SK-N-SH (cell line): ENCODE data around the gene CTSF. TPM values are rescaled to one million over a fixed set of nuclear protein-coding genes. Genes with fewer than 3 reads are reported as not detected.

Source experiments
- CTCF ChIA-PET: fragments of 300-600, 350-600 bp; formaldehyde crosslinking; extraction: SDS; loops from one replicate; lab custom pipeline; 2021; lab: Yijun Ruan, JAX
- POLR2A ChIA-PET: fragments of 350-600 bp; sonication (Branson Sonifier 250); formaldehyde crosslinking; extraction: SDS; loops from one replicate; lab custom pipeline; 2020; ENCODE audit warnings: antibody characterized with exemption, inconsistent platforms; lab: Yijun Ruan, JAX
- DNase-seq: peaks from one replicate; pipeline ENCODE4 v3.0.0; 2012
- H2AFZ ChIP-seq: fragments of 200-600 bp; sonication (generic); 2 replicates; pipeline ENCODE4 v1.8.1; 2016; ENCODE audit warnings: antibody characterized with exemption, mild to moderate bottlenecking, low read depth
- H3F3A ChIP-seq: fragments of 200-600 bp; sonication (generic); replicated peaks from 2 replicates; pipeline ENCODE3; 2016; ENCODE audit warnings: antibody characterized with exemption, mild to moderate bottlenecking; ENCODE audit not compliant: insufficient read depth
- H3K27ac ChIP-seq, 2 experiments: fragments of 200-500 bp in 1 of 2; fragments of 200-600 bp in 1 of 2; sonication (Bioruptor generic) in 1 of 2; sonication (generic), shearing (Covaris generic) in 1 of 2; 2 replicates each; pipeline versions ENCODE4 v1.5.1 to v1.6.1; 2014 to 2016; ENCODE audit warnings: low read depth in 2 of 2, inconsistent platforms in 1 of 2, low read length in 1 of 2, mild to moderate bottlenecking in 1 of 2, mixed read lengths in 1 of 2
- H3K27me3 ChIP-seq: fragments of 200-600 bp; sonication (generic), shearing (Covaris generic); 2 replicates; pipeline ENCODE4 v1.6.1; 2016; ENCODE audit warnings: mixed run types; ENCODE audit not compliant: insufficient read depth
- H3K36me3 ChIP-seq, 2 experiments: fragments of 200-500 bp in 1 of 2; fragments of 200-600 bp in 1 of 2; sonication (Bioruptor generic) in 1 of 2; sonication (generic) in 1 of 2; replicated peaks in 1 of 2; 2 replicates each; pipeline versions ENCODE3 to v1.5.1; 2014 to 2016; ENCODE audit warnings: low read length in 1 of 2, mild to moderate bottlenecking in 1 of 2; ENCODE audit not compliant: insufficient read depth in 2 of 2, control insufficient read depth in 1 of 2
- H3K4me1 ChIP-seq, 2 experiments: fragments of 200-500 bp in 1 of 2; fragments of 200-600 bp in 1 of 2; sonication (Bioruptor generic) in 1 of 2; sonication (generic), shearing (Covaris generic) in 1 of 2; 2 replicates each; pipeline versions ENCODE4 v1.5.1 to v1.6.1; 2014 to 2016; ENCODE audit warnings: low read depth in 1 of 2, low read length in 1 of 2, mixed run types in 1 of 2; ENCODE audit not compliant: insufficient read depth in 2 of 2, control insufficient read depth in 1 of 2
- H3K4me2 ChIP-seq: fragments of 200-600 bp; sonication (generic), shearing (Covaris generic); 2 replicates; pipeline ENCODE4 v1.6.1; 2017; ENCODE audit warnings: mixed run types
- H3K4me3 ChIP-seq, 2 experiments: fragments of 200-500 bp in 1 of 2; fragments of 200-600 bp in 1 of 2; sonication (Bioruptor generic) in 1 of 2; sonication (generic), shearing (Covaris generic) in 1 of 2; 2 replicates each; pipeline versions ENCODE4 v1.5.1 to v1.8.1; 2014 to 2016; ENCODE audit warnings: low read depth in 2 of 2, inconsistent platforms in 1 of 2, low read length in 1 of 2, mild to moderate bottlenecking in 1 of 2, mixed read lengths in 1 of 2, moderate library complexity in 1 of 2
- H3K79me2 ChIP-seq: fragments of 200-600 bp; sonication (generic); 2 replicates; pipeline ENCODE4 v1.8.1; 2017; ENCODE audit warnings: mild to moderate bottlenecking; ENCODE audit not compliant: insufficient read depth
- H3K9ac ChIP-seq: fragments of 200-600 bp; sonication (generic); 2 replicates; pipeline ENCODE4 v1.6.1; 2017; ENCODE audit warnings: mixed run types
- H3K9me2 ChIP-seq: fragments of 200-600 bp; sonication (generic); 2 replicates; pipeline ENCODE4 v1.6.1; 2017; ENCODE audit warnings: mixed run types
- H3K9me3 ChIP-seq: fragments of 200-600 bp; sonication (generic); 2 replicates; pipeline ENCODE4 v1.6.1; 2017; ENCODE audit warnings: mixed run types, mild to moderate bottlenecking, moderate library complexity
- H4K20me1 ChIP-seq: fragments of 200-600 bp; sonication (generic); 2 replicates; pipeline ENCODE4 v1.6.1; 2017; ENCODE audit warnings: mild to moderate bottlenecking, mixed run types; ENCODE audit not compliant: insufficient read depth
- ELF1 ChIP-seq: IDR thresholded peaks from 2 replicates; pipeline ENCODE4 v1.4.0; 2012
- EP300 ChIP-seq, 2 experiments: IDR thresholded peaks; 2 replicates each; pipeline versions ENCODE4 v1.4.0 to v1.6.1; 2012; ENCODE audit warnings: borderline replicate concordance in 1 of 2, low read depth in 1 of 2, low read length in 1 of 2
- FOXJ3 ChIP-seq: sonication (generic); formaldehyde crosslinking; IDR thresholded peaks from 2 replicates; pipeline ENCODE4 v1.5.1; 2020; ENCODE audit warnings: mild to moderate bottlenecking, missing genetic modification reagents
- FOXM1 ChIP-seq: IDR thresholded peaks from 2 replicates; pipeline ENCODE4 v1.4.0; 2012; ENCODE audit warnings: low read depth, mild to moderate bottlenecking
- GABPA ChIP-seq: IDR thresholded peaks from 2 replicates; pipeline ENCODE4 v1.4.0; 2012; ENCODE audit warnings: low read depth, mild to moderate bottlenecking
- GATA2 ChIP-seq: sonication (generic); formaldehyde crosslinking; IDR thresholded peaks from 2 replicates; pipeline ENCODE4 v1.5.0; 2020; ENCODE audit warnings: mild to moderate bottlenecking, missing genetic modification reagents
- MXI1 ChIP-seq: IDR thresholded peaks from 2 replicates; pipeline ENCODE4 v1.6.1; 2012; ENCODE audit warnings: mild to moderate bottlenecking, low read depth, low read length, improper control_type of control experiment
- NFIC ChIP-seq: IDR thresholded peaks from 2 replicates; pipeline ENCODE4 v1.4.0; 2012; ENCODE audit warnings: borderline replicate concordance
- NRF1 ChIP-seq: IDR thresholded peaks from 2 replicates; pipeline ENCODE4 v1.6.1; 2012; ENCODE audit warnings: low read depth, mild to moderate bottlenecking, low read length
- REST ChIP-seq: IDR thresholded peaks from 2 replicates; pipeline ENCODE4 v1.6.1; 2012; ENCODE audit warnings: mild to moderate bottlenecking, low read depth, low read length, moderate library complexity
- RFX5 ChIP-seq: IDR thresholded peaks from 2 replicates; pipeline ENCODE4 v1.6.1; 2012; ENCODE audit warnings: mild to moderate bottlenecking, improper control_type of control experiment, low read length
- SMC3 ChIP-seq: IDR thresholded peaks from 2 replicates; pipeline ENCODE4 v1.6.1; 2012; ENCODE audit warnings: low read depth, low read length, improper control_type of control experiment
- TEAD4 ChIP-seq: IDR thresholded peaks from 2 replicates; pipeline ENCODE4 v1.4.0; 2012; ENCODE audit warnings: mild to moderate bottlenecking, borderline replicate concordance; ENCODE audit not compliant: insufficient read depth
- YY1 ChIP-seq: IDR thresholded peaks from 2 replicates; pipeline ENCODE4 v1.4.0; 2012; ENCODE audit warnings: low read depth, mild to moderate bottlenecking
- WGBS: methylation state at CpG from one replicate; pipeline ENCODE4 v1.1.6; 2017; ENCODE audit warnings: low lambda C conversion rate; 5-methylcytosine and 5-hydroxymethylcytosine counted together
- polyA plus RNA-seq, 3 experiments: library from polyadenylated mRNA; depleted of rRNA; stranded (reverse); fragments of >200 nt; gene quantifications; 2 replicates each; pipeline ENCODE4 v1.2.3, GENCODE V29; 2012
- TF ChIP-seq, protein P1 (sequence below): fragments of 200-600 bp; sonication (generic); IDR thresholded peaks from 2 replicates; pipeline ENCODE4 v1.6.1; 2017; ENCODE audit warnings: antibody characterized with exemption, mild to moderate bottlenecking, moderate library complexity
- TF ChIP-seq, protein P2 (sequence below): IDR thresholded peaks from 2 replicates; pipeline ENCODE4 v1.4.0; 2012; ENCODE audit warnings: low read depth, borderline replicate concordance
- TF ChIP-seq, protein P3 (sequence below): fragments of 150-350 bp; IDR thresholded peaks from 2 replicates; pipeline ENCODE4 v1.6.1; 2017; ENCODE audit warnings: antibody characterized with exemption, low read length, low read depth, borderline replicate concordance

CTSF gene
- polyA plus RNA-seq, 1 of the 3 experiments (the other 2 are of a cell fraction), result 57.2 TPM

DNA sequence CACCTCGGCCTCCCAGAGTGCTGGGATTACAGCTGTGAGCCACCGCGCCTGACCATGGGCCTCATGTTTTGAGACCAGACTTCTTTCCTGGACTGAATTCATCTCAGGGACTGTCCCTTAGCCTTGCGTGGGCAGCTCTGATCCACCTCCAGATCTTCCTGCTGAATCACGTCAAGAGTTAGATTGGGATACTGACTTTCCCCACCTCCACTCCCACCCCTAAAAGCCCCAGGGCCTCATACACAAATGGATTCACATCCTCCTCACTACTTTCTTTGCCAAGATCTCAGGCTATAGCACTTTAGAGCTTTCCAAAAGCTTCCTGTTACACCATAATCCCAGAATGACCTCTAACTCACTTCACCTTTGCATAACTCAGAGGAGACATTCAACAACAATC is 12.4 kb upstream of the CTSF start (continued):
- TF ChIP-seq SMC3 (no peak), FOXM1 (no peak), ELF1 (no peak), TEAD4 (no peak), FOXJ3 (CRISPR knock-in tag) (no peak), GATA2 (CRISPR knock-in tag) (no peak)
- TF ChIP-seq, protein P1, sequence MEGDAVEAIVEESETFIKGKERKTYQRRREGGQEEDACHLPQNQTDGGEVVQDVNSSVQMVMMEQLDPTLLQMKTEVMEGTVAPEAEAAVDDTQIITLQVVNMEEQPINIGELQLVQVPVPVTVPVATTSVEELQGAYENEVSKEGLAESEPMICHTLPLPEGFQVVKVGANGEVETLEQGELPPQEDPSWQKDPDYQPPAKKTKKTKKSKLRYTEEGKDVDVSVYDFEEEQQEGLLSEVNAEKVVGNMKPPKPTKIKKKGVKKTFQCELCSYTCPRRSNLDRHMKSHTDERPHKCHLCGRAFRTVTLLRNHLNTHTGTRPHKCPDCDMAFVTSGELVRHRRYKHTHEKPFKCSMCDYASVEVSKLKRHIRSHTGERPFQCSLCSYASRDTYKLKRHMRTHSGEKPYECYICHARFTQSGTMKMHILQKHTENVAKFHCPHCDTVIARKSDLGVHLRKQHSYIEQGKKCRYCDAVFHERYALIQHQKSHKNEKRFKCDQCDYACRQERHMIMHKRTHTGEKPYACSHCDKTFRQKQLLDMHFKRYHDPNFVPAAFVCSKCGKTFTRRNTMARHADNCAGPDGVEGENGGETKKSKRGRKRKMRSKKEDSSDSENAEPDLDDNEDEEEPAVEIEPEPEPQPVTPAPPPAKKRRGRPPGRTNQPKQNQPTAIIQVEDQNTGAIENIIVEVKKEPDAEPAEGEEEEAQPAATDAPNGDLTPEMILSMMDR, result no peak

DNA sequence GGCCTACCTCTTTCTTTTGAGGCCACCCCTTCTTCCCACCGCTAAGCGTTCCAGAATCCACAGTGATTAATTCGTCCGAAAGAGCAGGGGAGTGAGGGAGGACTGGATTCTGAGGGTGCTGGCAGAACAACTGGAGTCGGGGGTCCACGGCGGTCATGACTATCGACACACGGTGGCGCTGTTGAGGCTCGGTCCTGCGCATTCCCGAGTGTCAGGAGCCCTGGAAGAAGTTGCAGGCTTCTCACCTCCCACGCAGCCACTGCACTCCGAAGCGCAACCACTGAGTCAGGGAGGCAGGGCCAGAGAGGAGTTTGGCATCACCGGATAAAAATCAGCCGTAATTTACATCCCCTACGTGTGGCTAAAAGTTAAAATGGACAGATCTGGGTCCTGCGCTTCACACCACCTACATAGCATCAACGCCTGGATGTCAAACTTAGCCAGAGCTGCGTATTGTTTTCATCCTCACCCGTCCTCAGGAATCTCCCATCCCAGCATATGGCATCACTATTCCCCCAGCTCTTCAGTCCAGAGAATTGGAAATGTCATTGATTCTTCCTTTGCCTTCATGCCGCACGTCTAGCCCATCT is 10.7 kb upstream of the CTSF start:
- peak; percentile 90 for DNase-seq
- H3K27me3 ChIP-seq, result no peaks in the 10 kb centered on the region; the same call in 1 of the 2 replicates
- H3K4me1 ChIP-seq, result peaks cover 0 to 2% of the 10 kb centered on the region in 2 experiments; a peak in 1 of 4 replicates
- no peaks in the 10 kb centered on the region for H3K36me3 ChIP-seq
- H2AFZ ChIP-seq, result peak overlapping the region; percentile 1; the same call in 1 of the 2 replicates
- CTCF ChIA-PET, result interaction anchor here (0.6 to 5.3 kb wide), 24 partner anchors 10 to 255 kb away, joined by 3 to 54 read pairs (median 4); partner anchors contain the start of genes ACTN3, CCDC87, CCS and CTSF
- no peaks in the 10 kb centered on the region for H3K79me2 ChIP-seq
- no peaks in the 10 kb centered on the region for H3K9me2 ChIP-seq
- no peak overlapping the region for H3K4me3 ChIP-seq
- no peaks in the 10 kb centered on the region for H3K9me3 ChIP-seq
- POLR2A ChIA-PET, result interaction anchor here (4.3 kb wide), 1 partner anchor 99 kb away, joined by 21 read pairs; the partner anchor contains the start of gene RBM4B
- H3K27ac ChIP-seq, result no peak overlapping the region
- WGBS, result 23% methylated on average over 19 of the region's 25 CpGs
- H4K20me1 ChIP-seq, result no peaks in the 10 kb centered on the region
- no peaks in the 10 kb centered on the region for H3F3A ChIP-seq
- H3K4me2 ChIP-seq, result peak overlapping the region; percentile 11; the same call in 1 of the 2 replicates
- H3K9ac ChIP-seq, result no peak overlapping the region
- no peak for TF ChIP-seq NFIC
- no peak for TF ChIP-seq REST
- TF ChIP-seq, protein P2, sequence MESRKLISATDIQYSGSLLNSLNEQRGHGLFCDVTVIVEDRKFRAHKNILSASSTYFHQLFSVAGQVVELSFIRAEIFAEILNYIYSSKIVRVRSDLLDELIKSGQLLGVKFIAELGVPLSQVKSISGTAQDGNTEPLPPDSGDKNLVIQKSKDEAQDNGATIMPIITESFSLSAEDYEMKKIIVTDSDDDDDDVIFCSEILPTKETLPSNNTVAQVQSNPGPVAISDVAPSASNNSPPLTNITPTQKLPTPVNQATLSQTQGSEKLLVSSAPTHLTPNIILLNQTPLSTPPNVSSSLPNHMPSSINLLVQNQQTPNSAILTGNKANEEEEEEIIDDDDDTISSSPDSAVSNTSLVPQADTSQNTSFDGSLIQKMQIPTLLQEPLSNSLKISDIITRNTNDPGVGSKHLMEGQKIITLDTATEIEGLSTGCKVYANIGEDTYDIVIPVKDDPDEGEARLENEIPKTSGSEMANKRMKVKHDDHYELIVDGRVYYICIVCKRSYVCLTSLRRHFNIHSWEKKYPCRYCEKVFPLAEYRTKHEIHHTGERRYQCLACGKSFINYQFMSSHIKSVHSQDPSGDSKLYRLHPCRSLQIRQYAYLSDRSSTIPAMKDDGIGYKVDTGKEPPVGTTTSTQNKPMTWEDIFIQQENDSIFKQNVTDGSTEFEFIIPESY, result no peak
- TF ChIP-seq TEAD4, result no peak
- TF ChIP-seq RFX5, result no peak
- TF ChIP-seq EP300 (IDR thresholded peaks at IDR 0.05; ENCODE audit: borderline replicate concordance in 1 of 2, low read depth in 1 of 2, low read length in 1 of 2), result no peak
- TF ChIP-seq NRF1, result 0 out of 2 replicates have a peak, but pooled peaks have one; percentile 33
- TF ChIP-seq YY1, result no peak
- TF ChIP-seq, protein P1, result peak; percentile 81
- TF ChIP-seq FOXJ3 (CRISPR knock-in tag), result no peak
- no peak for TF ChIP-seq FOXM1
- TF ChIP-seq SMC3, result peak; percentile 89
- TF ChIP-seq MXI1, result peak; percentile 29; the same call in 1 of the 2 replicates
- TF ChIP-seq, protein P3, sequence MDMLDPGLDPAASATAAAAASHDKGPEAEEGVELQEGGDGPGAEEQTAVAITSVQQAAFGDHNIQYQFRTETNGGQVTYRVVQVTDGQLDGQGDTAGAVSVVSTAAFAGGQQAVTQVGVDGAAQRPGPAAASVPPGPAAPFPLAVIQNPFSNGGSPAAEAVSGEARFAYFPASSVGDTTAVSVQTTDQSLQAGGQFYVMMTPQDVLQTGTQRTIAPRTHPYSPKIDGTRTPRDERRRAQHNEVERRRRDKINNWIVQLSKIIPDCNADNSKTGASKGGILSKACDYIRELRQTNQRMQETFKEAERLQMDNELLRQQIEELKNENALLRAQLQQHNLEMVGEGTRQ, result no peak
- TF ChIP-seq GABPA, result no peak
